Chondrocyte (in vitro differentiated cells): ENCODE measurements around the gene SEMA7A. TPM values are rescaled to one million over a fixed set of nuclear protein-coding genes. Genes with fewer than 3 reads are reported as not detected.

Source experiments
- DNase-seq: peaks from one replicate; pipeline ENCODE4 v3.0.0; 2021; ENCODE audit warnings: mixed read lengths, low spot score
- H3K27ac Mint-ChIP-seq: one replicate; pipeline ENCODE4 v1.8.0; 2021; ENCODE audit warnings: mild to moderate bottlenecking, moderate library complexity, mixed read lengths; ENCODE audit not compliant: unreplicated experiment
- H3K27me3 Mint-ChIP-seq: 2 replicates; pipeline ENCODE4 v1.8.0; 2021; ENCODE audit warnings: low read depth, mixed read lengths
- H3K36me3 Mint-ChIP-seq: 2 replicates; pipeline ENCODE4 v1.8.0; 2021; ENCODE audit warnings: low read depth, mixed read lengths
- H3K4me1 Mint-ChIP-seq: 2 replicates; pipeline ENCODE4 v1.8.0; 2021; ENCODE audit warnings: low read depth, mild to moderate bottlenecking, mixed read lengths
- H3K4me3 Mint-ChIP-seq: one replicate; pipeline ENCODE4 v1.8.0; 2021; ENCODE audit warnings: mild to moderate bottlenecking, moderate library complexity, mixed read lengths; ENCODE audit not compliant: unreplicated experiment
- H3K9me3 Mint-ChIP-seq: 2 replicates; pipeline ENCODE4 v1.8.0; 2021; ENCODE audit warnings: low read depth, mixed read lengths
- CTCF ChIP-seq: fragments of 200-600 bp; sonication (generic); IDR thresholded peaks from 2 replicates; pipeline ENCODE4 v1.5.0; 2021; ENCODE audit warnings: antibody characterized with exemption, mild to moderate bottlenecking, moderate library complexity
- total RNA-seq: library from RNA; stranded (reverse); gene quantifications from 3 replicates; pipeline ENCODE4 v1.2.1, GENCODE V29; 2021

Gene SEMA7A
- total RNA-seq, 1 donor from 2014 or later: 2.3 TPM

GRCh38 chr15:74405823-74406222 is 27.9 kb downstream of the SEMA7A start:
- no peak overlapping the region for H3K27ac Mint-ChIP-seq
- peaks cover 23% of the 10 kb centered on the region for H3K4me1 Mint-ChIP-seq
- H3K9me3 Mint-ChIP-seq: no peaks in the 10 kb centered on the region
- H3K27me3 Mint-ChIP-seq: peaks cover 4% of the 10 kb centered on the region
- DNase-seq: no peak
- no peak for TF ChIP-seq CTCF
- H3K36me3 Mint-ChIP-seq: no peaks in the 10 kb centered on the region
- no peak overlapping the region for H3K4me3 Mint-ChIP-seq

- peak overlapping the region; percentile 16 for H3K4me3 Mint-ChIP-seq
- no peak for TF ChIP-seq CTCF
- H3K9me3 Mint-ChIP-seq: no peaks in the 10 kb centered on the region
- no peak overlapping the region for H3K27ac Mint-ChIP-seq
- H3K4me1 Mint-ChIP-seq: peaks cover 23% of the 10 kb centered on the region
- H3K27me3 Mint-ChIP-seq: peaks cover 4% of the 10 kb centered on the region
- H3K36me3 Mint-ChIP-seq: no peaks in the 10 kb centered on the region
- DNase-seq: no peak
These were observed 29.7 kb downstream of the SEMA7A start for GRCh38 chr15:74403991-74404563.

- no peaks in the 10 kb centered on the region for H3K9me3 Mint-ChIP-seq
These were observed 30.2 kb downstream of the SEMA7A start for GRCh38 chr15:74403588-74403919.

DNA sequence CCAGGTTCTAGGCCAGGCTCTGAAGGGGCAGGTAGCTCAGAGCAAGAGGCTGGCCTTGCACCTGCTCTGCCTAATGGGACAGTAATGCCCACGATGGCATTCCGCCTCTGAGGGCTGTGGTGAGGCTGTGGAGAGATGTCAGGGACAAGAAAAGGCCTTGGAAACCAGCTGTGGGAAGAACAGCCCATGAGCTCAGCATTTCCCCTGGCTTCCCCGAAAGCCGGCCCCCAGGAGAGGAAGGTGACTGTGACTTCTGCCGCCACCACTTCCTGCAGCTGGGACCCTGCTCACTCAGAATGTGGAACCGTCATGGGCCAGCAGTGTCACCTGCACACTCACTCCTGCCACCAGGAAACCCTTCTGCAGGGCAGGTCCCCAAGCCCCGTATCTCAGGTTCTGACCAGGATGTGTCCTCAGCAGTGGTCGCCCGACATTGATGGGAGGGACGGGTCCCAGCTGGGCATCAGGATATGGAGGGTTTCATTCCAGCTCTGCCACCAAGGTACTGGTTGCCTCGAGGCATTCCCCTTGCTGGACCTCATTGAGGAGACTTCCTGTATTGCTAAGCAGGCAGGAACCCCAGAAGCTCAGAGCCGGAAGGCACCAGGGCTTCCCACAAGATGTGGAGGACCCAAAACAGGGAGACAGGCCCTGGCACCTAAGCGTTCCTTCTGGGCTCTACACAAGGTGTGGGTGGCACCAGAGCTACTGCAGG is 30.7 kb downstream of the SEMA7A start:
- no peaks in the 10 kb centered on the region for H3K36me3 Mint-ChIP-seq
- no peak overlapping the region for H3K27ac Mint-ChIP-seq
- H3K27me3 Mint-ChIP-seq: peaks cover 4% of the 10 kb centered on the region
- no peaks in the 10 kb centered on the region for H3K9me3 Mint-ChIP-seq
- no peak for DNase-seq
- TF ChIP-seq CTCF: no peak
- peaks cover 20% of the 10 kb centered on the region for H3K4me1 Mint-ChIP-seq
- no peak overlapping the region for H3K4me3 Mint-ChIP-seq

More at GRCh38 chr15:74403588-74403919, 30.2 kb downstream of the SEMA7A start:
- no peak for TF ChIP-seq CTCF
- peaks cover 4% of the 10 kb centered on the region for H3K27me3 Mint-ChIP-seq
- no peak for DNase-seq
- H3K4me1 Mint-ChIP-seq: peaks cover 22% of the 10 kb centered on the region
- no peak overlapping the region for H3K27ac Mint-ChIP-seq
- H3K4me3 Mint-ChIP-seq: no peak overlapping the region
- H3K36me3 Mint-ChIP-seq: no peaks in the 10 kb centered on the region

DNA sequence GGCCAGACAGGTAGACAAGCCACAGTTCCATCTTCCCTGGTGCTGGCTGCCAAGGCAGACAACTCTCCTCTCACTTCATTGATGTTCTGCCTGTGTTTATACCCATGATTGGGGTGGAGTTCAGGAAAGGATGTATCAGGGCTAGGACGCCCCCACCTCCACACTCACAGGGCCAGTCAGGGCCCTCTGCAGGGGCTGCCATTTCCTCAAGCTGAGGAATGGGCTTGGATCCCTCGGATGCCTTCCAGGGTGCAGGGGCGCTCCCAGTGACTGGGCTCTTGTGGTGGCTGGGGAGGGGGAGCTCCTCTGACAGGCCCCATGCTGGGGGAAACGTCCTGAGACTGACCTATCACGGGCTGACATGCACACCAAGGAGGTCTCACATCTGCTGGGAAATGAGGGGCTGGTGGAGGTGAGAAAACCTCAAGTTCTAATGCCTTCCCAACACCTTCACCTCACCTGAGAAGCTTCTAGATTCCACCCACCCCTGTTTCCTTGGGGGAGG is 31.4 kb downstream of the SEMA7A start:
- no peak for TF ChIP-seq CTCF

More for the DNA sequence above, 31.4 kb downstream of the SEMA7A start:
- Mint-ChIP-seq H3K4me1 (peaks cover 15% of the 10 kb centered on the region), H3K36me3 (no peaks in the 10 kb centered on the region), H3K27ac (no peak overlapping the region), H3K27me3 (peaks cover 4% of the 10 kb centered on the region), H3K9me3 (no peaks in the 10 kb centered on the region), H3K4me3 (no peak overlapping the region)
- no peak for DNase-seq
